PC-3 (cell line): ENCODE data around the gene PLEKHA6. TPM values are rescaled to one million over a fixed set of nuclear protein-coding genes. Genes with fewer than 3 reads are reported as not detected.

Source experiments
- ATAC-seq: fragments of 200-7000 bp; cut with Tn5 transposase; 2 replicates; pipeline ENCODE4 v1.9.1; 2020; ENCODE audit warnings: mild to moderate bottlenecking, moderate library complexity
- BruUV-seq: library from RNA; stranded (reverse); fragments of 400-500 nt; replicated peaks from 2 replicates; lab custom pipeline; 2021; lab: Mats Ljungman, UMichigan
- CTCF ChIA-PET: fragments of 300-600 bp; sonication (Branson Sonifier 250); formaldehyde crosslinking; loops from one replicate; lab custom pipeline; 2022; ENCODE audit warnings: antibody characterized with exemption; lab: Charles Lee
- POLR2A ChIA-PET: fragments of 300-600 bp; sonication (Branson Sonifier 250); formaldehyde crosslinking; loops from one replicate; lab custom pipeline; 2022; ENCODE audit warnings: antibody characterized with exemption; ENCODE audit not compliant: unreplicated experiment; lab: Charles Lee
- DNase-seq: peaks from one replicate; pipeline ENCODE4 v3.0.0-alpha.2; 2015
- H2AFZ ChIP-seq: fragments of 300-600 bp; sonication (generic); 2 replicates; pipeline ENCODE4 v1.6.0; 2016; ENCODE audit warnings: antibody characterized with exemption, low read length
- H3F3A ChIP-seq: fragments of 300-600 bp; sonication (generic); one replicate; pipeline ENCODE4 v1.6.0; 2017; ENCODE audit warnings: antibody characterized with exemption, low read length, control low read depth, mild to moderate bottlenecking; ENCODE audit not compliant: unreplicated experiment
- H3K27ac ChIP-seq: fragments of 300-600 bp; sonication (generic); 2 replicates; pipeline ENCODE4 v1.5.1; 2016; ENCODE audit warnings: mild to moderate bottlenecking, low read length
- H3K27me3 ChIP-seq: fragments of 300-600 bp; sonication (generic); 2 replicates; pipeline ENCODE4 v1.6.1; 2016; ENCODE audit warnings: low read length, mixed read lengths
- H3K36me3 ChIP-seq: fragments of 300-600 bp; sonication (generic); 2 replicates; pipeline ENCODE4 v1.6.1; 2016; ENCODE audit warnings: low read depth, mixed run types, low read length, mixed read lengths
- H3K4me1 ChIP-seq: fragments of 300-600 bp; sonication (generic); 2 replicates; pipeline ENCODE4 v1.5.1; 2016; ENCODE audit warnings: low read length; ENCODE audit not compliant: insufficient read depth
- H3K4me2 ChIP-seq: fragments of 300-600 bp; sonication (generic); 2 replicates; pipeline ENCODE4 v1.6.0; 2016; ENCODE audit warnings: low read length
- H3K4me3 ChIP-seq: fragments of 300-600 bp; sonication (generic); 2 replicates; pipeline ENCODE4 v1.5.1; 2016; ENCODE audit warnings: mild to moderate bottlenecking, low read length, mixed read lengths
- H3K79me2 ChIP-seq: fragments of 300-600 bp; sonication (generic); 2 replicates; pipeline ENCODE4 v1.6.1; 2017; ENCODE audit warnings: low read length, mixed read lengths
- H3K9ac ChIP-seq: fragments of 300-600 bp; sonication (generic); 2 replicates; pipeline ENCODE4 v1.6.0; 2016; ENCODE audit warnings: mild to moderate bottlenecking, low read length
- H3K9me2 ChIP-seq: fragments of 300-600 bp; sonication (generic); replicated peaks from 2 replicates; pipeline ENCODE4 v1.6.1; 2016; ENCODE audit warnings: mixed run types, low read length, mixed read lengths
- H3K9me3 ChIP-seq: fragments of 300-600 bp; sonication (generic); 2 replicates; pipeline ENCODE4 v1.6.1; 2016; ENCODE audit warnings: low read length, mixed read lengths
- H4K20me1 ChIP-seq: fragments of 300-600 bp; sonication (generic); 2 replicates; pipeline ENCODE4 v1.6.1; 2016; ENCODE audit warnings: low read length, mixed read lengths
- EZH2 ChIP-seq: fragments of 300-600 bp; sonication (generic); IDR thresholded peaks from one replicate; pipeline ENCODE4 v1.6.1; 2017; ENCODE audit warnings: antibody characterized with exemption, mild to moderate bottlenecking, low read length; ENCODE audit not compliant: unreplicated experiment
- EZH2phosphoT487 ChIP-seq: fragments of 300-600 bp; sonication (generic); IDR thresholded peaks from 2 replicates; pipeline ENCODE4 v1.6.1; 2018; ENCODE audit warnings: mild to moderate bottlenecking, antibody characterized with exemption, low read length, borderline replicate concordance
- intact Hi-C: fragments of 100-400 bp; cut with micrococcal nuclease; formaldehyde crosslinking; loops from 2 replicates; pipeline ENCODE4 v1.9.0; 2023
- total RNA-seq: library from RNA; depleted of rRNA; stranded (reverse); fragments of >200 nt; gene quantifications from 2 replicates; pipeline ENCODE4 v1.2.3, GENCODE V29; 2014
- TF ChIP-seq, protein P1 (sequence below): fragments of 300-600 bp; sonication (generic); conservative IDR thresholded peaks from 2 replicates; pipeline ENCODE4 v1.5.1; 2017; ENCODE audit warnings: antibody characterized with exemption, low read depth, mild to moderate bottlenecking, low read length

Gene PLEKHA6
- total RNA-seq, 1 experiment from 2014 or later: 53.8 TPM

DNA sequence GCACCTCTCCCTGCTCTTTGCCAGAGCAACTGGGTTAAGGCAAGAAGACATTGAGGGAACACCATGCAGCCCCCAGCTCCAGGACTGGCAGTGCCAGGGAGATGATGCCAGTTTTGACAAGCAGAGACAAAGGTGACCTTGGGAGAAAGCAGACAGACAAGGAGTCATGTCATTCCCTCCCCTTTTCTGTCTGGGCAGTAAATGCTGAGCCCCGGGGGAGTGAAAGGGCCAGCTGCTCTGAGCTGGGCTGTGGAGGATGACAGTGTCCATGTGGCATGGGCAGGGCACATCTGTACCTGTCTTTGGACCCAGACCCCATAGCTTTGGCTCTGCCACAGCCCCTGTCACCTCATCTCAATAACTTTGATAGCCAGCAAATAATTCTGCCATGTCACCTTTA, 24.2 kb downstream of the PLEKHA6 start:
- no peak overlapping the region for H3K9ac ChIP-seq
- H3K27ac ChIP-seq: no peak overlapping the region
- DNase-seq (no peak), ATAC-seq (no peak)
- peaks cover 89% of the 10 kb centered on the region for H3K79me2 ChIP-seq
- intact Hi-C loops: no loop called here
- H3K9me2 ChIP-seq: no peaks in the 10 kb centered on the region
- no peak overlapping the region for H3K4me2 ChIP-seq
- ChIA-PET POLR2A (interaction anchor here (0.7 kb wide), 1 partner anchor 12 kb away, joined by 4 read pairs; no protein-coding TSS in a partner anchor), CTCF (no interaction called here)
- H3K36me3 ChIP-seq: no peaks in the 10 kb centered on the region
- no peaks in the 10 kb centered on the region for H3F3A ChIP-seq
- no peak for TF ChIP-seq EZH2
- TF ChIP-seq, protein P1, sequence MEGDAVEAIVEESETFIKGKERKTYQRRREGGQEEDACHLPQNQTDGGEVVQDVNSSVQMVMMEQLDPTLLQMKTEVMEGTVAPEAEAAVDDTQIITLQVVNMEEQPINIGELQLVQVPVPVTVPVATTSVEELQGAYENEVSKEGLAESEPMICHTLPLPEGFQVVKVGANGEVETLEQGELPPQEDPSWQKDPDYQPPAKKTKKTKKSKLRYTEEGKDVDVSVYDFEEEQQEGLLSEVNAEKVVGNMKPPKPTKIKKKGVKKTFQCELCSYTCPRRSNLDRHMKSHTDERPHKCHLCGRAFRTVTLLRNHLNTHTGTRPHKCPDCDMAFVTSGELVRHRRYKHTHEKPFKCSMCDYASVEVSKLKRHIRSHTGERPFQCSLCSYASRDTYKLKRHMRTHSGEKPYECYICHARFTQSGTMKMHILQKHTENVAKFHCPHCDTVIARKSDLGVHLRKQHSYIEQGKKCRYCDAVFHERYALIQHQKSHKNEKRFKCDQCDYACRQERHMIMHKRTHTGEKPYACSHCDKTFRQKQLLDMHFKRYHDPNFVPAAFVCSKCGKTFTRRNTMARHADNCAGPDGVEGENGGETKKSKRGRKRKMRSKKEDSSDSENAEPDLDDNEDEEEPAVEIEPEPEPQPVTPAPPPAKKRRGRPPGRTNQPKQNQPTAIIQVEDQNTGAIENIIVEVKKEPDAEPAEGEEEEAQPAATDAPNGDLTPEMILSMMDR: no peak
- no peak for TF ChIP-seq EZH2phosphoT487
- no peaks in the 10 kb centered on the region for H3K9me3 ChIP-seq
- H3K27me3 ChIP-seq: no peaks in the 10 kb centered on the region
- H3K4me3 ChIP-seq: no peak overlapping the region
- no peak overlapping the region for H2AFZ ChIP-seq
- BruUV-seq: no TSS peak
- peaks cover 16% of the 10 kb centered on the region for H3K4me1 ChIP-seq
- H4K20me1 ChIP-seq: no peaks in the 10 kb centered on the region

DNA sequence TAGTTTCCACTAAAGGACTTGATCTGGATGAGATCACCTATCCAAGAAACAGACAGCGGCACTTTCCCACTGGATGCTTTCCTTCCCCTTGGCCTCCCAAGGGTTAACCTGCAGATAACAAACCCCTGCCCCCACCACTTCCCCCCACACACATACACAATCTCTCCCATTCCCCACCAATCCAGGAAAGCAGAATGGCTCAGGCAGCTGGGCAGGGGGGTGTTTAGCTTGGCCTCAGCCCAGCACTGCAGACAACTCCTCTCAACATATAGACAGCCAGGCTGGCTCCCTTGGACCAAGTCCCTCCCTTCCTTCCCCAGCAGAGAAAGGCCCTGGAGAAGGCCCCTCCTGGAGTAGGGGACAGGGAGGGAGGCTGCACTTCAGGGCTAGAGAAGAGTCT, 24.6 kb downstream of the PLEKHA6 start:
- Histone ChIP-seq H3F3A (no peaks in the 10 kb centered on the region), H3K27me3 (no peaks in the 10 kb centered on the region), H3K4me3 (no peak overlapping the region), H3K4me2 (no peak overlapping the region), H3K79me2 (peaks cover 89% of the 10 kb centered on the region), H3K36me3 (no peaks in the 10 kb centered on the region), H4K20me1 (no peaks in the 10 kb centered on the region), H3K9me3 (no peaks in the 10 kb centered on the region), H3K27ac (no peak overlapping the region), H2AFZ (no peak overlapping the region), H3K9me2 (no peaks in the 10 kb centered on the region), H3K9ac (no peak overlapping the region), H3K4me1 (peaks cover 18% of the 10 kb centered on the region)
- intact Hi-C loops: no loop called here
- ATAC-seq (no peak), DNase-seq (no peak)
- ChIA-PET POLR2A (interaction anchor here (0.7 kb wide), 1 partner anchor 11 kb away, joined by 4 read pairs; no protein-coding TSS in a partner anchor), CTCF (no interaction called here)
- TF ChIP-seq EZH2: no peak
- TF ChIP-seq, protein P1: no peak
- no peak for TF ChIP-seq EZH2phosphoT487
- no TSS peak for BruUV-seq

DNA sequence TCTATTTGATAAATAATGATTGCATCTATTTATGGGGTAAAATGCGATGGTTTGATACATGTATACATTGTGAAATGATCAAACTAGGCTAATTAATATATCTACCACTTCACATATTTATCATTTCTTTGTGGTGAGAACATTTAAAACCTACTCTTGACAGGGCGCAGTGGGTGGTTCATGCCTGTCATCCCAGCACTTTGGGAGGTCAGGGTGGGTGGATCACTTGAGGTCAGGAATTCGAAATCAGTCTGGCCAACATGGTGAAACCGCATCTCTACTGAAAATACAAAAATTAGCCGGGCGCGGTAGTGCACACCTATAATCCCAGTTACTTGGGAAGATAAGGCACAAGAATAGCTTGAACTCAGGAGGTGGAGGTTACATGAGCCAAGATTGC, 25.3 kb downstream of the PLEKHA6 start:
- H3K27ac ChIP-seq: no peak overlapping the region
- intact Hi-C loops: no loop called here
- CTCF ChIA-PET: no interaction called here

More for the DNA sequence above, 25.3 kb downstream of the PLEKHA6 start:
- Histone ChIP-seq H3F3A (no peaks in the 10 kb centered on the region), H3K36me3 (peaks cover 2% of the 10 kb centered on the region), H3K4me3 (no peak overlapping the region), H3K9me2 (no peaks in the 10 kb centered on the region), H3K9ac (no peak overlapping the region), H3K79me2 (peaks cover 91% of the 10 kb centered on the region), H3K27me3 (no peaks in the 10 kb centered on the region), H4K20me1 (no peaks in the 10 kb centered on the region), H2AFZ (no peak overlapping the region), H3K4me1 (peaks cover 18% of the 10 kb centered on the region), H3K4me2 (no peak overlapping the region), H3K9me3 (no peaks in the 10 kb centered on the region)
- POLR2A ChIA-PET: no interaction called here
- DNase-seq: no peak
- ATAC-seq: no peak
- TF ChIP-seq, protein P1: no peak
- TF ChIP-seq EZH2 (no peak), EZH2phosphoT487 (no peak)
- BruUV-seq: no TSS peak
